Neural crest cell (in vitro differentiated cells): Measurements from ENCODE around the gene SPG7. TPM values are rescaled to one million over a fixed set of nuclear protein-coding genes. Genes with fewer than 3 reads are reported as not detected.

Experiments
- DNase-seq: peaks from one replicate; pipeline ENCODE4 v3.0.0; 2021; ENCODE audit warnings: low read depth, mixed read lengths, low spot score
- H3K27ac Mint-ChIP-seq: one replicate; pipeline ENCODE4 v1.8.0; 2021; ENCODE audit warnings: mild to moderate bottlenecking, mixed read lengths; ENCODE audit not compliant: unreplicated experiment
- H3K27me3 Mint-ChIP-seq: 2 replicates; pipeline ENCODE4 v1.8.0; 2021; ENCODE audit warnings: low read depth, mild to moderate bottlenecking, mixed read lengths
- H3K36me3 Mint-ChIP-seq: 2 replicates; pipeline ENCODE4 v1.8.0; 2021; ENCODE audit warnings: low read depth, mild to moderate bottlenecking, mixed read lengths
- H3K4me1 Mint-ChIP-seq: 2 replicates; pipeline ENCODE4 v1.8.0; 2021; ENCODE audit warnings: mixed read lengths
- H3K4me3 Mint-ChIP-seq: one replicate; pipeline ENCODE4 v1.8.0; 2021; ENCODE audit warnings: mild to moderate bottlenecking, mixed read lengths
- H3K9me3 Mint-ChIP-seq: 2 replicates; pipeline ENCODE4 v1.8.0; 2021; ENCODE audit warnings: mixed read lengths
- total RNA-seq: library from RNA; stranded (reverse); gene quantifications from 2 replicates; pipeline ENCODE4 v1.2.1, GENCODE V29; 2021
- TF ChIP-seq, protein P1 (sequence below): fragments of 200-600 bp; sonication (generic); conservative IDR thresholded peaks from 2 replicates; pipeline ENCODE4 v1.5.0; 2021; ENCODE audit warnings: antibody characterized with exemption, mild to moderate bottlenecking

SPG7 gene
- total RNA-seq, 1 donor from 2014 or later = 137 TPM

GRCh38 chr16:89507214-89507833, 879 bp upstream of the SPG7 start:
- H3K27ac Mint-ChIP-seq = no peak overlapping the region
- no peaks in the 10 kb centered on the region for H3K36me3 Mint-ChIP-seq
- no peaks in the 10 kb centered on the region for H3K9me3 Mint-ChIP-seq
- DNase-seq = no peak
- H3K27me3 Mint-ChIP-seq = no peaks in the 10 kb centered on the region
- peak overlapping the region; percentile 83 for H3K4me3 Mint-ChIP-seq
- H3K4me1 Mint-ChIP-seq = peaks cover 24% of the 10 kb centered on the region
- TF ChIP-seq, protein P1, sequence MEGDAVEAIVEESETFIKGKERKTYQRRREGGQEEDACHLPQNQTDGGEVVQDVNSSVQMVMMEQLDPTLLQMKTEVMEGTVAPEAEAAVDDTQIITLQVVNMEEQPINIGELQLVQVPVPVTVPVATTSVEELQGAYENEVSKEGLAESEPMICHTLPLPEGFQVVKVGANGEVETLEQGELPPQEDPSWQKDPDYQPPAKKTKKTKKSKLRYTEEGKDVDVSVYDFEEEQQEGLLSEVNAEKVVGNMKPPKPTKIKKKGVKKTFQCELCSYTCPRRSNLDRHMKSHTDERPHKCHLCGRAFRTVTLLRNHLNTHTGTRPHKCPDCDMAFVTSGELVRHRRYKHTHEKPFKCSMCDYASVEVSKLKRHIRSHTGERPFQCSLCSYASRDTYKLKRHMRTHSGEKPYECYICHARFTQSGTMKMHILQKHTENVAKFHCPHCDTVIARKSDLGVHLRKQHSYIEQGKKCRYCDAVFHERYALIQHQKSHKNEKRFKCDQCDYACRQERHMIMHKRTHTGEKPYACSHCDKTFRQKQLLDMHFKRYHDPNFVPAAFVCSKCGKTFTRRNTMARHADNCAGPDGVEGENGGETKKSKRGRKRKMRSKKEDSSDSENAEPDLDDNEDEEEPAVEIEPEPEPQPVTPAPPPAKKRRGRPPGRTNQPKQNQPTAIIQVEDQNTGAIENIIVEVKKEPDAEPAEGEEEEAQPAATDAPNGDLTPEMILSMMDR = no peak

DNA sequence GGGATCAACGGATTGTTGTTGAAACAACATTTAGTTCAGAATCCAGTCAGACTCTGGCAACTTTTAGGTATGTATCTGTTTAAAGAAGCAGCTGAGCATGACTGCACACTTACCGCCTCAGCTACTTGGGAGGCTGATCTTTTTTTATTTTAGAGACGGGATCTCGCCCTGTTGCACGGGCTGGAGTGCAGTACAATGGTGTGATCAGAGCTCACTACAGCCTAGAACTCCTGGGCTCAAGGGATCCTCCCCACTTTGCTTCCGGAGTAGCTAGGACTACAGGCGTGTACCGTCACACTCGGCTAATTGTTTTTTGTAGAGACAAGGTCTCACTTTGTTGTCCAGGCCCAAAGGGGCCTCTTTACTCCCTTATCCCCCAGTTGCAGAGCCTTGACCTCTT, 2.3 kb downstream of the SPG7 start:
- Mint-ChIP-seq H3K9me3 (no peaks in the 10 kb centered on the region), H3K4me1 (peaks cover 17% of the 10 kb centered on the region), H3K36me3 (peaks cover 5% of the 10 kb centered on the region), H3K27me3 (no peaks in the 10 kb centered on the region), H3K27ac (no peak overlapping the region), H3K4me3 (peak overlapping the region; percentile 77)
- DNase-seq = no peak
- TF ChIP-seq, protein P1 = no peak

DNA sequence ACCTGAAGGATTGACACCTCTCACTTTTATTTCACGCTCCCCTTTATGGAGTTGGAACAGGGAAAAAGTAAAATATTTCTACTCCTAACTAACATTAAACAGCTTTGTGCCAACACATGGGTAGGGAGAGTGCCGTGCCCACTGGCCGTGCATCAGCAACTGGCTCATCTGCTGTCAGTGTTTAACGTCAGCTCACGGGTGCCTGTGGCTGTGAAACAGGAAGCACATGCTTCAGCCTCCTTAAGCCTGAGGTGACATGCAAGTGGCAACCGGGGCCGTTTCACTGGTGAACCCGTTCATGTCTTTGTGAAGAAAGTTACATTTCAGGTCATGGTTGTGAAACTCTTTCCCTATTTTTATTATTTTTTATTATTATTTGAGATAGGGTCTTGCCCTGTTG, 3.2 kb downstream of the SPG7 start:
- H3K27ac Mint-ChIP-seq = no peak overlapping the region

GRCh38 chr16:89512453-89512852, 4.2 kb downstream of the SPG7 start:
- Mint-ChIP-seq H3K27ac (no peak overlapping the region), H3K4me3 (no peak overlapping the region), H3K27me3 (no peaks in the 10 kb centered on the region), H3K9me3 (no peaks in the 10 kb centered on the region), H3K36me3 (peaks cover 11% of the 10 kb centered on the region), H3K4me1 (peaks cover 13% of the 10 kb centered on the region)
- TF ChIP-seq, protein P1 = no peak
- DNase-seq = no peak

More for the DNA sequence above, 3.2 kb downstream of the SPG7 start:
- Mint-ChIP-seq H3K4me1 (peaks cover 11% of the 10 kb centered on the region), H3K27me3 (no peaks in the 10 kb centered on the region), H3K36me3 (peaks cover 5% of the 10 kb centered on the region), H3K9me3 (no peaks in the 10 kb centered on the region), H3K4me3 (peak overlapping the region; percentile 77)
- TF ChIP-seq, protein P1 = no peak
- DNase-seq = no peak

GRCh38 chr16:89517128-89517527, 8.9 kb downstream of the SPG7 start:
- TF ChIP-seq, protein P1 = no peak
- Mint-ChIP-seq H3K4me1 (peaks cover 20% of the 10 kb centered on the region), H3K9me3 (no peaks in the 10 kb centered on the region), H3K27ac (peak overlapping the region; percentile 90), H3K36me3 (peaks cover 26% of the 10 kb centered on the region), H3K4me3 (peak overlapping the region; percentile 68), H3K27me3 (no peaks in the 10 kb centered on the region)
- peak; percentile 67 for DNase-seq
